H1 (cell line): Measurements from ENCODE around the gene KIF23. TPM values are rescaled to one million over a fixed set of nuclear protein-coding genes. Genes with fewer than 3 reads are reported as not detected.

Experiments
- CTCF ChIA-PET: fragments of 300-600 bp; sonication (Branson Sonifier 250); formaldehyde crosslinking; loops from one replicate; lab custom pipeline; 2021; ENCODE audit not compliant: partially characterized antibody; lab: Charles Lee
- POLR2A ChIA-PET: fragments of 300-600 bp; sonication (Branson Sonifier 250); formaldehyde crosslinking; loops from one replicate; lab custom pipeline; 2021; ENCODE audit warnings: inconsistent platforms; ENCODE audit not compliant: partially characterized antibody; lab: Charles Lee
- DNase-seq, 2 experiments: peaks; one replicate each; pipeline versions ENCODE4 v3.0.0 to v3.0.0-alpha.2; 2010 to 2022; ENCODE audit warnings: low spot score in 2 of 2, low read depth in 1 of 2, mixed read lengths in 1 of 2
- FAIRE-seq: peaks from 2 replicates; lab custom pipeline; 2011; peaks lifted over from hg19 to GRCh38; lab: Jason Lieb, UNC
- H2AFZ ChIP-seq: 2 replicates; pipeline ENCODE4 v1.8.1; 2012; ENCODE audit warnings: low read length, inconsistent platforms
- H2AK5ac ChIP-seq: 2 replicates; pipeline ENCODE4 v1.6.1; 2013; ENCODE audit warnings: low read depth, low read length
- H2BK120ac ChIP-seq: replicated peaks from 2 replicates; pipeline ENCODE3; 2013; ENCODE audit warnings: low read depth, low read length, inconsistent platforms
- H2BK12ac ChIP-seq: 2 replicates; pipeline ENCODE4 v1.6.1; 2013; ENCODE audit warnings: low read depth, low read length
- H2BK15ac ChIP-seq: 2 replicates; pipeline ENCODE4 v1.6.1; 2013; ENCODE audit warnings: low read length
- H2BK20ac ChIP-seq: 2 replicates; pipeline ENCODE4 v1.6.1; 2013; ENCODE audit warnings: low read length
- H2BK5ac ChIP-seq: 2 replicates; pipeline ENCODE4 v1.6.1; 2013; ENCODE audit warnings: low read depth, low read length
- H3K14ac ChIP-seq: 2 replicates; pipeline ENCODE4 v1.6.1; 2013; ENCODE audit warnings: inconsistent platforms; ENCODE audit not compliant: insufficient read length
- H3K18ac ChIP-seq: 2 replicates; pipeline ENCODE4 v1.6.1; 2013; ENCODE audit warnings: low read length; ENCODE audit errors: extremely low read depth
- H3K23ac ChIP-seq: 2 replicates; pipeline ENCODE4 v1.6.1; 2013; ENCODE audit warnings: inconsistent platforms; ENCODE audit not compliant: insufficient read length
- H3K23me2 ChIP-seq: 2 replicates; pipeline ENCODE4 v1.6.1; 2013; ENCODE audit warnings: low read depth, low read length
- H3K27ac ChIP-seq: 2 replicates; pipeline ENCODE4 v1.6.1; 2011; ENCODE audit warnings: low read depth, low read length, inconsistent platforms
- H3K27me3 ChIP-seq, 4 experiments: replicated peaks in 1 of 4; 1 replicate in 1 of 4; 2 replicates in 3 of 4; pipeline versions ENCODE4 v1.6.1 to v1.8.1; 2011 to 2013; ENCODE audit warnings: low read length in 3 of 4, mild to moderate bottlenecking in 3 of 4, inconsistent platforms in 2 of 4, mixed read lengths in 2 of 4, moderate library complexity in 1 of 4; ENCODE audit not compliant: control insufficient read depth in 3 of 4, insufficient read depth in 3 of 4; ENCODE audit errors: extremely low read depth in 1 of 4
- H3K36me3 ChIP-seq, 4 experiments: 2 replicates each; pipeline versions ENCODE4 v1.6.1 to v1.8.1; 2011 to 2013; ENCODE audit warnings: mild to moderate bottlenecking in 4 of 4, low read length in 3 of 4, moderate library complexity in 2 of 4, control low read depth in 1 of 4, inconsistent platforms in 1 of 4; ENCODE audit not compliant: insufficient read depth in 4 of 4, control insufficient read depth in 2 of 4
- H3K4ac ChIP-seq: replicated peaks from 2 replicates; pipeline ENCODE3; 2013; ENCODE audit warnings: low read length, low read depth, mixed read lengths, inconsistent platforms; ENCODE audit not compliant: insufficient read length
- H3K4me1 ChIP-seq, 4 experiments: replicated peaks in 1 of 4; 1 replicate in 1 of 4; 2 replicates in 3 of 4; pipeline versions ENCODE4 v1.6.1 to v1.8.1; 2011 to 2013; ENCODE audit warnings: low read length in 3 of 4, inconsistent platforms in 2 of 4, mixed read lengths in 1 of 4; ENCODE audit not compliant: insufficient read depth in 4 of 4, control insufficient read depth in 3 of 4
- H3K4me2 ChIP-seq, 2 experiments: 2 replicates each; pipeline versions ENCODE4 v1.6.1 to v1.8.1; 2011 to 2013; ENCODE audit warnings: low read depth in 2 of 2, low read length in 2 of 2, control low read depth in 1 of 2, inconsistent platforms in 1 of 2, mild to moderate bottlenecking in 1 of 2; ENCODE audit not compliant: insufficient read depth in 1 of 2
- H3K4me3 ChIP-seq, 4 experiments: fragments of 200-600, 300-600 bp in 1 of 4; sonication (generic), shearing (Covaris generic), sonication (Bioruptor Twin) in 1 of 4; 2 replicates each; pipeline versions ENCODE4 v1.5.1 to v1.8.1; 2011 to 2016; ENCODE audit warnings: low read length in 4 of 4, low read depth in 3 of 4, control low read depth in 2 of 4, inconsistent platforms in 2 of 4, mild to moderate bottlenecking in 2 of 4, mixed read lengths in 1 of 4, moderate library complexity in 1 of 4; ENCODE audit not compliant: insufficient read depth in 2 of 4; ENCODE audit errors: extremely low read depth in 1 of 4
- H3K56ac ChIP-seq: replicated peaks from 2 replicates; pipeline ENCODE3; 2013; ENCODE audit warnings: low read depth, mild to moderate bottlenecking, mixed read lengths, low read length, inconsistent platforms; ENCODE audit not compliant: insufficient read length
- H3K79me1 ChIP-seq: 2 replicates; pipeline ENCODE4 v1.6.1; 2013; ENCODE audit warnings: low read depth, low read length, control low read depth
- H3K79me2 ChIP-seq, 2 experiments: 2 replicates each; pipeline versions ENCODE4 v1.6.1 to v1.8.1; 2012 to 2013; ENCODE audit warnings: low read length in 2 of 2, mild to moderate bottlenecking in 2 of 2, inconsistent platforms in 1 of 2; ENCODE audit not compliant: insufficient read depth in 2 of 2, control insufficient read depth in 1 of 2
- H3K9ac ChIP-seq, 4 experiments: replicated peaks in 1 of 4; 1 replicate in 1 of 4; 2 replicates in 3 of 4; pipeline versions ENCODE4 v1.6.1 to v1.8.1; 2011 to 2013; ENCODE audit warnings: low read depth in 3 of 4, low read length in 3 of 4, control low read depth in 2 of 4, mild to moderate bottlenecking in 2 of 4, moderate library complexity in 2 of 4, inconsistent platforms in 1 of 4; ENCODE audit errors: extremely low read depth in 1 of 4
- H3K9me3 ChIP-seq, 2 experiments: 2 replicates each; pipeline versions ENCODE4 v1.6.1 to v1.8.1; 2012 to 2013; ENCODE audit warnings: mild to moderate bottlenecking in 2 of 2, moderate library complexity in 2 of 2, control low read depth in 1 of 2, inconsistent platforms in 1 of 2, low read depth in 1 of 2, low read length in 1 of 2, mixed read lengths in 1 of 2; ENCODE audit not compliant: insufficient read depth in 2 of 2
- H4K20me1 ChIP-seq, 2 experiments: replicated peaks in 1 of 2; 2 replicates each; pipeline versions ENCODE3 to v1.8.1; 2011 to 2013; ENCODE audit warnings: inconsistent platforms in 2 of 2, low read length in 2 of 2, mild to moderate bottlenecking in 1 of 2; ENCODE audit not compliant: insufficient read depth in 2 of 2, control insufficient read depth in 1 of 2
- H4K5ac ChIP-seq: 2 replicates; pipeline ENCODE4 v1.6.1; 2013; ENCODE audit warnings: low read length, low read depth, mixed read lengths, inconsistent platforms; ENCODE audit not compliant: insufficient read length
- H4K8ac ChIP-seq: 2 replicates; pipeline ENCODE4 v1.8.0; 2013; ENCODE audit warnings: mild to moderate bottlenecking, moderate library complexity, low read length, inconsistent platforms; ENCODE audit not compliant: insufficient read depth; ENCODE audit errors: extremely low read depth
- H4K91ac ChIP-seq: replicated peaks from 2 replicates; pipeline ENCODE3; 2013; ENCODE audit warnings: low read length, mixed read lengths, inconsistent platforms; ENCODE audit not compliant: insufficient read length
- CBX5 ChIP-seq: fragments of 300-800, 300-1000 bp; sonication (generic); IDR thresholded peaks from 2 replicates; pipeline ENCODE4 v1.7.1; 2016; ENCODE audit warnings: antibody characterized with exemption, low read length, low read depth
- EZH2 ChIP-seq: fragments of 200-600 bp; sonication (generic); IDR thresholded peaks from 2 replicates; pipeline ENCODE4 v1.7.1; 2012; ENCODE audit warnings: low read depth, mild to moderate bottlenecking, moderate library complexity, low read length, inconsistent platforms; ENCODE audit not compliant: severe bottlenecking
- TAF1 ChIP-seq: IDR thresholded peaks from 2 replicates; pipeline ENCODE4 v1.6.1; 2011; ENCODE audit warnings: mild to moderate bottlenecking, low read depth, low read length
- polyA plus RNA-seq, 7 experiments: library from polyadenylated mRNA; depleted of rRNA in 3 of 7; stranded (reverse) in 5 of 7; unstranded in 2 of 7; fragments of >200 nt in 5 of 7; fragments of 200-250 nt in 2 of 7; gene quantifications; 1 replicate in 5 of 7; 2 replicates in 1 of 7; 4 replicates in 1 of 7; pipeline versions ENCODE4 v1.2.1 to v1.2.3, GENCODE V29; 2011 to 2013; ENCODE audit warnings: missing spikeins in 2 of 7, mixed read lengths in 2 of 7
- total RNA-seq: library from RNA; stranded (reverse); fragmentation: NEBNext Ultra II Directional; extraction: Animal tissue kit (Norgen Biotek cat#: 25700); gene quantifications from 2 replicates; pipeline ENCODE4 v1.2.1, GENCODE V29; 2021
- TF ChIP-seq, protein P1 (sequence below), 3 experiments: IDR thresholded peaks; 1 replicate in 2 of 3; 2 replicates in 1 of 3; pipeline versions ENCODE4 v1.5.1 to v1.6.1; 2011; ENCODE audit warnings: low read length in 3 of 3, mild to moderate bottlenecking in 3 of 3, inconsistent platforms in 2 of 3, low read depth in 1 of 3, moderate library complexity in 1 of 3; ENCODE audit not compliant: insufficient read depth in 1 of 3; ENCODE audit errors: control extremely low read depth in 1 of 3
- TF ChIP-seq, protein P2 (sequence below): IDR thresholded peaks from 2 replicates; pipeline ENCODE4 v1.6.1; 2011; ENCODE audit warnings: low read depth, mild to moderate bottlenecking, low read length; ENCODE audit not compliant: insufficient read depth
- TF ChIP-seq, protein P3 (sequence below): IDR thresholded peaks from 2 replicates; pipeline ENCODE4 v1.6.1; 2012; ENCODE audit warnings: inconsistent platforms
- TF ChIP-seq, protein P4 (sequence below): IDR thresholded peaks from 2 replicates; pipeline ENCODE4 v1.6.1; 2012; ENCODE audit warnings: inconsistent platforms
- TF ChIP-seq, protein P5 (sequence below): IDR thresholded peaks from 2 replicates; pipeline ENCODE4 v1.6.1; 2011; ENCODE audit warnings: low read length, improper control_type of control experiment

The KIF23 gene
- total and polyA plus RNA-seq, 2 of the 8 experiments (the other 6 are each of a cell fraction or from before 2014, with no cell fraction given), result 26.2 to 77.4 TPM

DNA sequence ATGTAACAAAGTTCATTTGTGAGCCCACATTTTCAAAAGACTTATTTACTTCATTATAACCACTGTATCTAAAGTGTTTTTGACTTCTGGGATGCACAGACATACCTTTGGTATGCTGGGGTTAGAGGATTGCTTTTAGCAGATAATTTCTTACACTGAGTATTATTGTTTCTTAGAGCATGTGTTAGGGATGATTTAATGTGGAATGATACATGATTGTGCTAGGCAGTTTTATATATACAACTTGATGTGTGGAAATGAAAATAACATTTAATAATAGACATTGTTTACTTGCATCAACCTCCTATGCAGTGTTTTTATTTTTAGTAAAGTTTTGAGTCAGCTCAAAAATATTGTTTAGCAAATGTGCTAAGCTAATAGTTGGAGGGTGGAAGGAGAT, 3.4 kb downstream of the KIF23 start:
- peaks cover 5% of the 10 kb centered on the region; the same call in 1 of the 2 replicates for H3K23me2 ChIP-seq
- H3K79me2 ChIP-seq, result peaks cover 5 to 43% of the 10 kb centered on the region in 2 experiments; a peak in 3 of 4 replicates
- H2BK120ac ChIP-seq, result no peak overlapping the region
- DNase-seq (no peak), FAIRE-seq (no peak)
- no peak overlapping the region for H4K5ac ChIP-seq
- H3K4me3 ChIP-seq, result no peak overlapping the region
- H3K14ac ChIP-seq, result no peak overlapping the region
- no peak overlapping the region for H4K8ac ChIP-seq
- no peak overlapping the region for H3K23ac ChIP-seq
- POLR2A ChIA-PET, result interaction anchor here (0.9 to 8.0 kb wide), 4 partner anchors 9 to 34 kb away, joined by 3 to 97 read pairs (median 3); partner anchors contain the start of gene RPLP1
- CTCF ChIA-PET, result interaction anchor here (0.9 to 1.4 kb wide), 3 partner anchors 17 to 355 kb away, joined by 3 read pairs; no protein-coding TSS in a partner anchor
- H3K9me3 ChIP-seq, result no peaks in the 10 kb centered on the region
- H2AFZ ChIP-seq, result no peak overlapping the region
- no peak overlapping the region for H2BK15ac ChIP-seq
- H3K4ac ChIP-seq, result no peak overlapping the region
- no peak overlapping the region for H4K91ac ChIP-seq
- H3K56ac ChIP-seq, result no peak overlapping the region
- H2BK12ac ChIP-seq, result no peak overlapping the region
- peaks cover 3% of the 10 kb centered on the region for H3K79me1 ChIP-seq
- H3K4me2 ChIP-seq, result no peak overlapping the region
- no peak overlapping the region for H2AK5ac ChIP-seq
- no peak overlapping the region for H2BK5ac ChIP-seq
- H3K27me3 ChIP-seq, result no peaks in the 10 kb centered on the region
- peaks cover 0 to 2% of the 10 kb centered on the region in 2 experiments for H4K20me1 ChIP-seq
- no peak overlapping the region for H2BK20ac ChIP-seq
- peaks cover 0 to 2% (median under 1%) of the 10 kb centered on the region in 4 experiments; a peak in 2 of 7 replicates for H3K4me1 ChIP-seq
- H3K9ac ChIP-seq, result no peak overlapping the region
- no peak overlapping the region for H3K27ac ChIP-seq
- H3K36me3 ChIP-seq, result peaks cover 8 to 51% (median 42%) of the 10 kb centered on the region in 4 experiments
- H3K18ac ChIP-seq, result no peak overlapping the region
- TF ChIP-seq, protein P1, sequence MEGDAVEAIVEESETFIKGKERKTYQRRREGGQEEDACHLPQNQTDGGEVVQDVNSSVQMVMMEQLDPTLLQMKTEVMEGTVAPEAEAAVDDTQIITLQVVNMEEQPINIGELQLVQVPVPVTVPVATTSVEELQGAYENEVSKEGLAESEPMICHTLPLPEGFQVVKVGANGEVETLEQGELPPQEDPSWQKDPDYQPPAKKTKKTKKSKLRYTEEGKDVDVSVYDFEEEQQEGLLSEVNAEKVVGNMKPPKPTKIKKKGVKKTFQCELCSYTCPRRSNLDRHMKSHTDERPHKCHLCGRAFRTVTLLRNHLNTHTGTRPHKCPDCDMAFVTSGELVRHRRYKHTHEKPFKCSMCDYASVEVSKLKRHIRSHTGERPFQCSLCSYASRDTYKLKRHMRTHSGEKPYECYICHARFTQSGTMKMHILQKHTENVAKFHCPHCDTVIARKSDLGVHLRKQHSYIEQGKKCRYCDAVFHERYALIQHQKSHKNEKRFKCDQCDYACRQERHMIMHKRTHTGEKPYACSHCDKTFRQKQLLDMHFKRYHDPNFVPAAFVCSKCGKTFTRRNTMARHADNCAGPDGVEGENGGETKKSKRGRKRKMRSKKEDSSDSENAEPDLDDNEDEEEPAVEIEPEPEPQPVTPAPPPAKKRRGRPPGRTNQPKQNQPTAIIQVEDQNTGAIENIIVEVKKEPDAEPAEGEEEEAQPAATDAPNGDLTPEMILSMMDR (IDR thresholded peaks at IDR 0.05; ENCODE audit: control extremely low read depth in 1 of 3, insufficient read depth in 1 of 3, low read depth in 1 of 3, low read length in 3 of 3), result no peak
- TF ChIP-seq, protein P2, sequence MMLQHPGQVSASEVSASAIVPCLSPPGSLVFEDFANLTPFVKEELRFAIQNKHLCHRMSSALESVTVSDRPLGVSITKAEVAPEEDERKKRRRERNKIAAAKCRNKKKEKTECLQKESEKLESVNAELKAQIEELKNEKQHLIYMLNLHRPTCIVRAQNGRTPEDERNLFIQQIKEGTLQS, result no peak
- TF ChIP-seq CBX5 (no peak), EZH2 (no peak), TAF1 (no peak)
- TF ChIP-seq, protein P3, sequence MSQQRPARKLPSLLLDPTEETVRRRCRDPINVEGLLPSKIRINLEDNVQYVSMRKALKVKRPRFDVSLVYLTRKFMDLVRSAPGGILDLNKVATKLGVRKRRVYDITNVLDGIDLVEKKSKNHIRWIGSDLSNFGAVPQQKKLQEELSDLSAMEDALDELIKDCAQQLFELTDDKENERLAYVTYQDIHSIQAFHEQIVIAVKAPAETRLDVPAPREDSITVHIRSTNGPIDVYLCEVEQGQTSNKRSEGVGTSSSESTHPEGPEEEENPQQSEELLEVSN, result no peak
- TF ChIP-seq, protein P4, sequence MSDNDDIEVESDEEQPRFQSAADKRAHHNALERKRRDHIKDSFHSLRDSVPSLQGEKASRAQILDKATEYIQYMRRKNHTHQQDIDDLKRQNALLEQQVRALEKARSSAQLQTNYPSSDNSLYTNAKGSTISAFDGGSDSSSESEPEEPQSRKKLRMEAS, result no peak
- TF ChIP-seq, protein P5, sequence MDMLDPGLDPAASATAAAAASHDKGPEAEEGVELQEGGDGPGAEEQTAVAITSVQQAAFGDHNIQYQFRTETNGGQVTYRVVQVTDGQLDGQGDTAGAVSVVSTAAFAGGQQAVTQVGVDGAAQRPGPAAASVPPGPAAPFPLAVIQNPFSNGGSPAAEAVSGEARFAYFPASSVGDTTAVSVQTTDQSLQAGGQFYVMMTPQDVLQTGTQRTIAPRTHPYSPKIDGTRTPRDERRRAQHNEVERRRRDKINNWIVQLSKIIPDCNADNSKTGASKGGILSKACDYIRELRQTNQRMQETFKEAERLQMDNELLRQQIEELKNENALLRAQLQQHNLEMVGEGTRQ, result no peak
